Measurements from ENCODE around the gene UAP1L1.

The UAP1L1 gene

GRCh38 chr9:137077758-137078693 is 709 bp downstream of the UAP1L1 start:
- TF ChIP-seq, protein P1, sequence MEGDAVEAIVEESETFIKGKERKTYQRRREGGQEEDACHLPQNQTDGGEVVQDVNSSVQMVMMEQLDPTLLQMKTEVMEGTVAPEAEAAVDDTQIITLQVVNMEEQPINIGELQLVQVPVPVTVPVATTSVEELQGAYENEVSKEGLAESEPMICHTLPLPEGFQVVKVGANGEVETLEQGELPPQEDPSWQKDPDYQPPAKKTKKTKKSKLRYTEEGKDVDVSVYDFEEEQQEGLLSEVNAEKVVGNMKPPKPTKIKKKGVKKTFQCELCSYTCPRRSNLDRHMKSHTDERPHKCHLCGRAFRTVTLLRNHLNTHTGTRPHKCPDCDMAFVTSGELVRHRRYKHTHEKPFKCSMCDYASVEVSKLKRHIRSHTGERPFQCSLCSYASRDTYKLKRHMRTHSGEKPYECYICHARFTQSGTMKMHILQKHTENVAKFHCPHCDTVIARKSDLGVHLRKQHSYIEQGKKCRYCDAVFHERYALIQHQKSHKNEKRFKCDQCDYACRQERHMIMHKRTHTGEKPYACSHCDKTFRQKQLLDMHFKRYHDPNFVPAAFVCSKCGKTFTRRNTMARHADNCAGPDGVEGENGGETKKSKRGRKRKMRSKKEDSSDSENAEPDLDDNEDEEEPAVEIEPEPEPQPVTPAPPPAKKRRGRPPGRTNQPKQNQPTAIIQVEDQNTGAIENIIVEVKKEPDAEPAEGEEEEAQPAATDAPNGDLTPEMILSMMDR (conservative IDR thresholded peaks at IDR 0.05; ENCODE audit: low read depth, low read length) = no peak
- Histone ChIP-seq H3K4me2 (no peak overlapping the region; the same call in 1 of the 2 replicates), H3K4me3 (IDR thresholded peaks at IDR 0.05; ENCODE audit: insufficient read depth, low read depth, low read length) (no peak overlapping the region), H3K4me1 (ENCODE audit: low read depth, poor library complexity, severe bottlenecking) (no peaks in the 10 kb centered on the region), H3K79me2 (ENCODE audit: insufficient read depth, low read depth) (no peaks in the 10 kb centered on the region), H3K27me3 (ENCODE audit: insufficient read depth, low read depth) (peaks cover 5% of the 10 kb centered on the region; the same call in 1 of the 2 replicates), H3K36me3 (ENCODE audit: insufficient read depth) (no peaks in the 10 kb centered on the region), H4K20me1 (ENCODE audit: insufficient read depth) (no peaks in the 10 kb centered on the region), H3K27ac (no peak overlapping the region), H3K9ac (no peak overlapping the region), H2AFZ (ENCODE audit: low read depth) (0 out of 2 replicates have a peak overlapping the region, but pooled peaks have one; percentile 22)

DNA sequence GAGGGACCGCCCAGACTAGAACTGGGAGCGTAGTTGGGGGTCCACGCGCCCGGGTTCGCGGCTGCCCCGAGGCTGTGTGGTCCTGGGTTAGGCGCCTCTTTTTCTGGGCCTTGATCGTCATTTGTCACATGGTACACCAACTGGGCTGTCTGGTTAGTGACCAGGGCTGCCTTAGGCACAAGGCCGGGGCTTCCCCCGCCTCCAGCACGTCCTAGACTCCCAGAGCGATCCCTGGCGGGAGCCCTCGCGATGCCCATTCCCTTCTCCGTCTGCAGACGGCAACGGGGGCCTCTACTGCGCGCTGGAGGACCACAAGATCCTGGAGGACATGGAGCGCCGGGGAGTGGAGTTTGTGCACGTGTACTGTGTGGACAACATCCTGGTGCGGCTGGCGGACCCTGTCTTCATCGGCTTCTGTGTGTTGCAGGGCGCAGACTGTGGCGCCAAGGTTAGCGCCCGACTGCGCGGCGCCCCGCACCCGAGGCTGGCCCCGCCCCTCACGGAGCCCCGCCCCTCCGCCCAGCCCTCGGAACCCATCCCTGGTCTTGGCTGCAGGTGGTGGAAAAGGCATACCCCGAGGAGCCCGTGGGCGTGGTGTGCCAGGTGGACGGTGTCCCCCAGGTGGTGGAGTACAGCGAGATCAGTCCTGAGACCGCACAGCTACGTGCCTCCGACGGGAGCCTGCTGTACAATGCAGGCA is 1.5 kb downstream of the UAP1L1 start:
- Histone ChIP-seq H3K4me3 (IDR thresholded peaks at IDR 0.05; ENCODE audit: insufficient read depth, low read depth, low read length) (no peak overlapping the region), H2AFZ (ENCODE audit: low read depth) (no peak overlapping the region), H3K27ac (no peak overlapping the region), H3K9ac (no peak overlapping the region), H3K36me3 (ENCODE audit: insufficient read depth) (no peaks in the 10 kb centered on the region), H3K27me3 (ENCODE audit: insufficient read depth, low read depth) (peaks cover 5% of the 10 kb centered on the region; the same call in 1 of the 2 replicates), H3K79me2 (ENCODE audit: insufficient read depth, low read depth) (no peaks in the 10 kb centered on the region), H4K20me1 (ENCODE audit: insufficient read depth) (no peaks in the 10 kb centered on the region), H3K4me1 (ENCODE audit: low read depth, poor library complexity, severe bottlenecking) (no peaks in the 10 kb centered on the region), H3K4me2 (no peak overlapping the region)
- TF ChIP-seq, protein P1 (conservative IDR thresholded peaks at IDR 0.05; ENCODE audit: low read depth, low read length) = no peak

DNA sequence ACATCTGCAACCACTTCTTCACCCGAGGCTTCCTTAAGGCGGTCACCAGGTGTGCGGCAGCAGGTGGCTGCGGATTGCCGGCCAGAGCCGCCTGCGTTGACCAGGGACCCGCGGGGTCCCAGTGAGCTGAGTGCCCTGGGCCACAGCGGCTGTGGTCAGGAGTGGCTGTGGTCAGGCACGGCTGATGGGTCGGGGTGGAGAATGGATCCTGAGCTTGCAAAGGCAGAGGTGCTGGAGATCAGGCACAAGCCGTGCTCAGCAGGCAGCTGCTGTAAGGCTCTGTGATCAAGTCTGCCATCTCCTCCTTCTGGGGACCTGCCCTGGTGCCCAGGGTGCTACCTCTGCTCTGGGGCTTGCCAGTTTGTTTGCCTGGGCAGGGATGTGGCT is 2.1 kb downstream of the UAP1L1 start:
- Histone ChIP-seq H3K4me1 (ENCODE audit: low read depth, poor library complexity, severe bottlenecking) (no peaks in the 10 kb centered on the region), H3K9ac (no peak overlapping the region), H3K4me2 (no peak overlapping the region)

More for the DNA sequence above, 2.1 kb downstream of the UAP1L1 start:
- TF ChIP-seq, protein P1 (conservative IDR thresholded peaks at IDR 0.05; ENCODE audit: low read depth, low read length) = no peak
- Histone ChIP-seq H3K36me3 (ENCODE audit: insufficient read depth) (no peaks in the 10 kb centered on the region), H4K20me1 (ENCODE audit: insufficient read depth) (no peaks in the 10 kb centered on the region), H3K27me3 (ENCODE audit: insufficient read depth, low read depth) (peaks cover 5% of the 10 kb centered on the region; the same call in 1 of the 2 replicates), H2AFZ (ENCODE audit: low read depth) (no peak overlapping the region), H3K4me3 (IDR thresholded peaks at IDR 0.05; ENCODE audit: insufficient read depth, low read depth, low read length) (no peak overlapping the region), H3K27ac (no peak overlapping the region), H3K79me2 (ENCODE audit: insufficient read depth, low read depth) (no peaks in the 10 kb centered on the region)

Data from KMS-11 (cell line).